Posterior cingulate gyrus (tissue), 11 donors: ENCODE data around the gene CARMIL1.

Experiments
- DNase-seq, 10 donors: peaks; one replicate each; pipeline versions ENCODE4 v3.0.0 to v3.0.0-alpha.2; 2020 to 2021; ENCODE audit warnings: mixed read lengths in 3 of 10
- intact Hi-C: fragments of 100-400 bp; cut with DNase I; formaldehyde crosslinking; loops from one replicate; pipeline ENCODE4 v1.15.1; 2023

The CARMIL1 gene

GRCh38 chr6:25457516-25457915 is 178.3 kb downstream of the CARMIL1 start:
- DNase-seq: no peak
- intact Hi-C loops: no loop called here

- intact Hi-C loops: no loop called here
- no peak for DNase-seq
Observed at GRCh38 chr6:25458485-25458884, 179.3 kb downstream of the CARMIL1 start.

GRCh38 chr6:25462235-25462897 is 183.2 kb downstream of the CARMIL1 start:
- intact Hi-C loops: no loop called here
- no peak for DNase-seq

- DNase-seq: no peak
- intact Hi-C loops: no loop called here
Observed at GRCh38 chr6:25463441-25463840, 184.3 kb downstream of the CARMIL1 start.

GRCh38 chr6:25464225-25464624 is 185.1 kb downstream of the CARMIL1 start:
- DNase-seq: no peak
- intact Hi-C loops: no loop called here

GRCh38 chr6:25465941-25466340 is 186.8 kb downstream of the CARMIL1 start:
- intact Hi-C loops: no loop called here
- no peak for DNase-seq

- intact Hi-C loops: no loop called here
Observed at GRCh38 chr6:25468881-25469280, 189.7 kb downstream of the CARMIL1 start.

GRCh38 chr6:25469797-25470388 is 190.7 kb downstream of the CARMIL1 start:
- intact Hi-C loops: no loop called here

More at GRCh38 chr6:25468881-25469280, 189.7 kb downstream of the CARMIL1 start:
- no peak for DNase-seq

GRCh38 chr6:25472306-25472705 is 193.1 kb downstream of the CARMIL1 start:
- DNase-seq: no peak
- intact Hi-C loops: no loop called here

More at GRCh38 chr6:25469797-25470388, 190.7 kb downstream of the CARMIL1 start:
- no peak for DNase-seq

- DNase-seq: no peak
- intact Hi-C loops: no loop called here
Observed at GRCh38 chr6:25472906-25473305, 193.7 kb downstream of the CARMIL1 start.

GRCh38 chr6:25473447-25473846 is 194.3 kb downstream of the CARMIL1 start:
- no peak for DNase-seq
- intact Hi-C loops: no loop called here

- intact Hi-C loops: no loop called here
Observed at GRCh38 chr6:25476126-25476525, 197.0 kb downstream of the CARMIL1 start.

GRCh38 chr6:25477006-25477590 is 197.9 kb downstream of the CARMIL1 start:
- no peak for DNase-seq

More at GRCh38 chr6:25476126-25476525, 197.0 kb downstream of the CARMIL1 start:
- DNase-seq: no peak

GRCh38 chr6:25478973-25479372 is 199.8 kb downstream of the CARMIL1 start:
- intact Hi-C loops: no loop called here
- no peak for DNase-seq

More at GRCh38 chr6:25477006-25477590, 197.9 kb downstream of the CARMIL1 start:
- intact Hi-C loops: no loop called here

- no peak for DNase-seq
- intact Hi-C loops: no loop called here
Observed at GRCh38 chr6:25481267-25481666, 202.1 kb downstream of the CARMIL1 start.

GRCh38 chr6:25482996-25483395 is 203.8 kb downstream of the CARMIL1 start:
- intact Hi-C loops: no loop called here
- no peak for DNase-seq

- intact Hi-C loops: no loop called here
Observed at GRCh38 chr6:25483943-25484342, 204.8 kb downstream of the CARMIL1 start.

GRCh38 chr6:25484900-25485299 is 205.7 kb downstream of the CARMIL1 start:
- intact Hi-C loops: no loop called here
- no peak for DNase-seq

More at GRCh38 chr6:25483943-25484342, 204.8 kb downstream of the CARMIL1 start:
- no peak for DNase-seq

GRCh38 chr6:25485821-25486534 is 206.8 kb downstream of the CARMIL1 start:
- peak in 2 of 10 donors; percentile 11 to 15 for DNase-seq
- intact Hi-C loops: no loop called here

- intact Hi-C loops: no loop called here
Observed at GRCh38 chr6:25486550-25486949, 207.4 kb downstream of the CARMIL1 start.

GRCh38 chr6:25487012-25487411 is 207.8 kb downstream of the CARMIL1 start:
- DNase-seq: no peak
- intact Hi-C loops: no loop called here

More at GRCh38 chr6:25486550-25486949, 207.4 kb downstream of the CARMIL1 start:
- DNase-seq: no peak
